K562 (cell line): ENCODE measurements around the gene TRAP1. TPM values are rescaled to one million over a fixed set of nuclear protein-coding genes. Genes with fewer than 3 reads are reported as not detected.
A peak's percentile ranks its signal among the peaks of the same experiment; 100 is the strongest.

ENCODE experiments used
- ETV1 ChIP-seq: fragments of 450-650 bp; conservative IDR thresholded peaks from 2 replicates; pipeline ENCODE4 v1.6.1; 2016; ENCODE audit warnings: missing genetic modification characterization, control low read depth, low read depth, missing compliant biosample characterization
- FOSL1 ChIP-seq: fragments of 200-800 bp; sonication (Bioruptor generic); conservative IDR thresholded peaks from 2 replicates; pipeline ENCODE4 v1.6.1; 2016; ENCODE audit warnings: missing genetic modification characterization, missing compliant biosample characterization
- GATA2 ChIP-seq: sonication (generic); formaldehyde crosslinking; IDR thresholded peaks from 2 replicates; pipeline ENCODE4 v1.4.0; 2020; ENCODE audit warnings: mild to moderate bottlenecking, missing genetic modification reagents
- HDAC3 ChIP-seq: fragments of 450-650 bp; IDR thresholded peaks from 2 replicates; pipeline ENCODE4 v1.6.1; 2018; ENCODE audit warnings: borderline replicate concordance, mild to moderate bottlenecking, moderate library complexity; ENCODE audit not compliant: partially characterized antibody
- HNRNPL ChIP-seq: fragments of 200-400 bp; formaldehyde crosslinking; IDR thresholded peaks from 2 replicates; pipeline ENCODE4 v1.6.1; 2017; ENCODE audit warnings: low read depth, mild to moderate bottlenecking, low read length
- JUNB ChIP-seq: fragments of 450-650 bp; formaldehyde crosslinking; conservative IDR thresholded peaks from 2 replicates; pipeline ENCODE4 v1.4.0; 2020; ENCODE audit warnings: mild to moderate bottlenecking
- NELFE ChIP-seq: IDR thresholded peaks from 2 replicates; pipeline ENCODE4 v1.6.1; 2011; ENCODE audit warnings: mild to moderate bottlenecking; ENCODE audit not compliant: insufficient read depth, insufficient read length
- NFIC ChIP-seq: fragments of 450-650 bp; IDR thresholded peaks from 2 replicates; pipeline ENCODE4 v1.6.1; 2017; ENCODE audit warnings: mild to moderate bottlenecking, inconsistent platforms
- PHB2 ChIP-seq: fragments of 450-650 bp; IDR thresholded peaks from 2 replicates; pipeline ENCODE4 v1.6.1; 2017; ENCODE audit warnings: low read depth
- POU5F1 ChIP-seq: fragments of 150-350 bp; IDR thresholded peaks from 2 replicates; pipeline ENCODE4 v1.6.1; 2014; ENCODE audit warnings: borderline replicate concordance, low read length, low read depth, mild to moderate bottlenecking; ENCODE audit not compliant: partially characterized antibody
- RBM22 ChIP-seq: fragments of 200-400 bp; formaldehyde crosslinking; IDR thresholded peaks from 2 replicates; pipeline ENCODE4 v1.6.1; 2018; ENCODE audit warnings: low read length, low read depth; ENCODE audit not compliant: poor library complexity, severe bottlenecking
- TAF9B ChIP-seq: fragments of 450-650 bp; IDR thresholded peaks from 2 replicates; pipeline ENCODE4 v1.6.1; 2018; ENCODE audit warnings: mild to moderate bottlenecking; ENCODE audit not compliant: partially characterized antibody
- TBL1XR1 ChIP-seq, 2 experiments: IDR thresholded peaks; 2 replicates each; pipeline ENCODE4 v1.6.1; 2012; ENCODE audit warnings: improper control_type of control experiment in 2 of 2, low read length in 2 of 2, mild to moderate bottlenecking in 1 of 2
- TSC22D4 ChIP-seq: fragments of 450-650 bp; IDR thresholded peaks from 2 replicates; pipeline ENCODE4 v1.6.1; 2016; ENCODE audit warnings: missing genetic modification characterization, missing biosample characterization, control low read depth
- U2AF1 ChIP-seq: fragments of 200-400 bp; formaldehyde crosslinking; optimal IDR thresholded peaks from 2 replicates; pipeline ENCODE3; 2017; ENCODE audit warnings: mild to moderate bottlenecking, low read depth, low read length, moderate library complexity
- ZBTB7A ChIP-seq: IDR thresholded peaks from 2 replicates; pipeline ENCODE4 v1.6.1; 2011; ENCODE audit warnings: low read depth, mild to moderate bottlenecking, low read length, moderate library complexity, borderline replicate concordance; ENCODE audit not compliant: control insufficient read depth
- ZNF134 ChIP-seq: fragments of 250-450 bp; sonication (Bioruptor Pico); conservative IDR thresholded peaks from 2 replicates; pipeline ENCODE4 v1.4.0; 2020
- ZNF253 ChIP-seq: fragments of 250-450 bp; sonication (Bioruptor Pico); conservative IDR thresholded peaks from 2 replicates; pipeline ENCODE4 v1.6.1; 2021; ENCODE audit warnings: mild to moderate bottlenecking
- polyA plus RNA-seq, 8 experiments: library from polyadenylated mRNA; depleted of rRNA in 4 of 8; stranded (reverse) in 5 of 8; unstranded in 3 of 8; fragments of >200 nt; fragmentation: Nextera tagmentation in 2 of 8; fragmentation: Illumina TruSeq in 1 of 8; extraction: Ambion mirVana in 2 of 8; extraction: Trizol in 1 of 8; gene quantifications; 2 replicates each; pipeline versions ENCODE4 v1.2.1 to v1.2.3, GENCODE V29; 2011 to 2014; ENCODE audit warnings: inconsistent platforms in 1 of 8, missing spikeins in 1 of 8
- total RNA-seq, 7 experiments: library from RNA; depleted of rRNA in 6 of 7; stranded (reverse); fragments of >200 nt in 6 of 7; fragmentation: Illumina TruSeq in 2 of 7; extraction: Trizol in 2 of 7; gene quantifications; 2 replicates each; pipeline versions ENCODE4 v1.2.1 to v1.2.3, GENCODE V29; 2011 to 2021; ENCODE audit warnings: low replicate concordance in 1 of 7
- TF ChIP-seq, protein P1 (sequence below): fragments of 250-450 bp; sonication (Bioruptor Pico); IDR thresholded peaks from 2 replicates; pipeline ENCODE4 v1.4.0; 2020; ENCODE audit warnings: mild to moderate bottlenecking, moderate library complexity
- TF ChIP-seq, protein P2 (sequence below), 2 experiments: fragments of 200-800 bp in 1 of 2; sonication (Bioruptor generic) in 1 of 2; sonication (generic) in 1 of 2; formaldehyde crosslinking in 1 of 2; IDR thresholded peaks in 1 of 2; conservative IDR thresholded peaks in 1 of 2; 2 replicates each; pipeline versions ENCODE4 v1.5.0 to v1.6.1; 2016 to 2020; ENCODE audit warnings: missing compliant biosample characterization in 1 of 2, missing genetic modification characterization in 1 of 2, missing genetic modification reagents in 1 of 2
- TF ChIP-seq, protein P3 (sequence below): sonication (generic); formaldehyde crosslinking; IDR thresholded peaks from 2 replicates; pipeline ENCODE4 v1.5.0; 2020; ENCODE audit warnings: missing genetic modification reagents
- TF ChIP-seq, protein P4 (sequence below): fragments of 250-450 bp; sonication (Bioruptor Pico); IDR thresholded peaks from 2 replicates; pipeline ENCODE4 v1.8.0; 2021; ENCODE audit warnings: moderate library complexity, mild to moderate bottlenecking, inconsistent platforms

Gene TRAP1
- total and polyA plus RNA-seq, 9 of the 15 experiments (the other 6 are each of a cell fraction or from before 2014, with no cell fraction given), result 19.1 to 436 (median 301) TPM

DNA sequence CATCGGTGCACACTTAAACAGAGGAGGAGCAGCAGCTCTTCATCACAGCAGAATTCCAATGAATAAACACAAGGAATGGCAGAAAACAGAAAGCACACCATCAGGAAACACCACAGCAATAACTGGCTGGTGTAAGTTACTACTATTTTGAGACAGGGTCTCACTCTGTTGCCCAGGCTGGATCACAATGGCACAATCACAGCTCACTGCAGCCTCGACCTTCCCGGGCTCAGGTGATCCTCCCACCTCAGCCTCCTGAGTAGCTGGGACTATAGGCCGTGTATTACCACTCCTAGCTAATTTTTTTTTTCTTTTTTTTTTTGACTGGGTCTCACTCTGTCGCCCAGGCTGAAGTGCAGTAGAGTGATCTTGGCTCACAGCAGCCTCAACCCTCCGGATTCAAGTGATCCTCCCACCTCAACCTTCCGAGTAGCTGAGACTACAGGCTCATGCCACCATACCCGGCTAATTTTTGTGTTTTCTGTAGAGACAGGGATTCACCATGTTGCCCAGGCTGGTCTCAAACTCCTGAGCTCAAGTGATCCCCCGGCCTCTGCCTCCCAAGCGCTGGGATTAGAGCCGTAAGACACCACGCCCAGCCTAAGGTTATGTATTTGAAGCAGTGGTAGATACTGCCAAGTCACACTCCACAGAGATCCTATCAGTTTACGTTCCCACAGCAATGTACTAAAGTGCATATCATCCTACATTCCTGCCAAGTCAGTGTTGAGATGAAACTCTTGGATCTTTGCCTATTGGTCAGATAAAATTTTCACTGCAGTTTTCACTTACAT is 20.7 kb downstream of the TRAP1 start (continued):
- TF ChIP-seq, protein P1, sequence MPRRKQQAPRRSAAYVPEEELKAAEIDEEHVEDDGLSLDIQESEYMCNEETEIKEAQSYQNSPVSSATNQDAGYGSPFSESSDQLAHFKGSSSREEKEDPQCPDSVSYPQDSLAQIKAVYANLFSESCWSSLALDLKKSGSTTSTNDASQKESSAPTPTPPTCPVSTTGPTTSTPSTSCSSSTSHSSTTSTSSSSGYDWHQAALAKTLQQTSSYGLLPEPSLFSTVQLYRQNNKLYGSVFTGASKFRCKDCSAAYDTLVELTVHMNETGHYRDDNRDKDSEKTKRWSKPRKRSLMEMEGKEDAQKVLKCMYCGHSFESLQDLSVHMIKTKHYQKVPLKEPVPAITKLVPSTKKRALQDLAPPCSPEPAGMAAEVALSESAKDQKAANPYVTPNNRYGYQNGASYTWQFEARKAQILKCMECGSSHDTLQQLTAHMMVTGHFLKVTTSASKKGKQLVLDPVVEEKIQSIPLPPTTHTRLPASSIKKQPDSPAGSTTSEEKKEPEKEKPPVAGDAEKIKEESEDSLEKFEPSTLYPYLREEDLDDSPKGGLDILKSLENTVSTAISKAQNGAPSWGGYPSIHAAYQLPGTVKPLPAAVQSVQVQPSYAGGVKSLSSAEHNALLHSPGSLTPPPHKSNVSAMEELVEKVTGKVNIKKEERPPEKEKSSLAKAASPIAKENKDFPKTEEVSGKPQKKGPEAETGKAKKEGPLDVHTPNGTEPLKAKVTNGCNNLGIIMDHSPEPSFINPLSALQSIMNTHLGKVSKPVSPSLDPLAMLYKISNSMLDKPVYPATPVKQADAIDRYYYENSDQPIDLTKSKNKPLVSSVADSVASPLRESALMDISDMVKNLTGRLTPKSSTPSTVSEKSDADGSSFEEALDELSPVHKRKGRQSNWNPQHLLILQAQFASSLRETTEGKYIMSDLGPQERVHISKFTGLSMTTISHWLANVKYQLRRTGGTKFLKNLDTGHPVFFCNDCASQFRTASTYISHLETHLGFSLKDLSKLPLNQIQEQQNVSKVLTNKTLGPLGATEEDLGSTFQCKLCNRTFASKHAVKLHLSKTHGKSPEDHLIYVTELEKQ, result no peak
- TF ChIP-seq TAF9B (no peak), FOSL1 (tag) (peak; percentile 34; the same call in 1 of the 2 replicates), ZNF253 (no peak), TBL1XR1 (IDR thresholded peaks at IDR 0.05; ENCODE audit: low read length in 2 of 2) (peak in 1 of 2 experiments; percentile 57; a peak in 1 of 4 replicates), PHB2 (peak; percentile 44; the same call in 1 of the 2 replicates), HNRNPL (no peak), U2AF1 (no peak), JUNB (CRISPR knock-in tag) (no peak), ZBTB7A (no peak), ETV1 (no peak), TSC22D4 (tag) (no peak), RBM22 (no peak), NFIC (peak; percentile 76), POU5F1 (no peak), GATA2 (CRISPR knock-in tag) (peak; percentile 62; the same call in 1 of the 2 replicates), HDAC3 (no peak), ZNF134 (CRISPR knock-in tag) (no peak), NELFE (no peak)
- TF ChIP-seq, protein P2, sequence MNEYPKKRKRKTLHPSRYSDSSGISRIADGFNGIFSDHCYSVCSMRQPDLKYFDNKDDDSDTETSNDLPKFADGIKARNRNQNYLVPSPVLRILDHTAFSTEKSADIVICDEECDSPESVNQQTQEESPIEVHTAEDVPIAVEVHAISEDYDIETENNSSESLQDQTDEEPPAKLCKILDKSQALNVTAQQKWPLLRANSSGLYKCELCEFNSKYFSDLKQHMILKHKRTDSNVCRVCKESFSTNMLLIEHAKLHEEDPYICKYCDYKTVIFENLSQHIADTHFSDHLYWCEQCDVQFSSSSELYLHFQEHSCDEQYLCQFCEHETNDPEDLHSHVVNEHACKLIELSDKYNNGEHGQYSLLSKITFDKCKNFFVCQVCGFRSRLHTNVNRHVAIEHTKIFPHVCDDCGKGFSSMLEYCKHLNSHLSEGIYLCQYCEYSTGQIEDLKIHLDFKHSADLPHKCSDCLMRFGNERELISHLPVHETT (CRISPR knock-in tag; conservative IDR thresholded peaks at IDR 0.05 in 1 of 2, IDR thresholded peaks at IDR 0.05 in 1 of 2), result no peak
- TF ChIP-seq, protein P3, sequence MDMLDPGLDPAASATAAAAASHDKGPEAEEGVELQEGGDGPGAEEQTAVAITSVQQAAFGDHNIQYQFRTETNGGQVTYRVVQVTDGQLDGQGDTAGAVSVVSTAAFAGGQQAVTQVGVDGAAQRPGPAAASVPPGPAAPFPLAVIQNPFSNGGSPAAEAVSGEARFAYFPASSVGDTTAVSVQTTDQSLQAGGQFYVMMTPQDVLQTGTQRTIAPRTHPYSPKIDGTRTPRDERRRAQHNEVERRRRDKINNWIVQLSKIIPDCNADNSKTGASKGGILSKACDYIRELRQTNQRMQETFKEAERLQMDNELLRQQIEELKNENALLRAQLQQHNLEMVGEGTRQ (CRISPR knock-in tag), result no peak
- TF ChIP-seq, protein P4, sequence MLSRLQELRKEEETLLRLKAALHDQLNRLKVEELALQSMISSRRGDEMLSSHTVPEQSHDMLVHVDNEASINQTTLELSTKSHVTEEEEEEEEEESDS (CRISPR knock-in tag), result no peak
